ENCODE data around the gene ARAP3.

ARAP3 gene

GRCh38 chr5:141608557-141608956, 73.5 kb downstream of the ARAP3 start:
- DNase-seq = no peak

- no peak for DNase-seq
These were observed 74.0 kb downstream of the ARAP3 start for GRCh38 chr5:141608046-141608445.

GRCh38 chr5:141605523-141606277, 76.3 kb downstream of the ARAP3 start:
- peak; percentile 30 for DNase-seq

GRCh38 chr5:141603923-141604717, 77.9 kb downstream of the ARAP3 start:
- no peak for DNase-seq
